ENCODE measurements around the gene MAGI2.

MAGI2 gene

DNA sequence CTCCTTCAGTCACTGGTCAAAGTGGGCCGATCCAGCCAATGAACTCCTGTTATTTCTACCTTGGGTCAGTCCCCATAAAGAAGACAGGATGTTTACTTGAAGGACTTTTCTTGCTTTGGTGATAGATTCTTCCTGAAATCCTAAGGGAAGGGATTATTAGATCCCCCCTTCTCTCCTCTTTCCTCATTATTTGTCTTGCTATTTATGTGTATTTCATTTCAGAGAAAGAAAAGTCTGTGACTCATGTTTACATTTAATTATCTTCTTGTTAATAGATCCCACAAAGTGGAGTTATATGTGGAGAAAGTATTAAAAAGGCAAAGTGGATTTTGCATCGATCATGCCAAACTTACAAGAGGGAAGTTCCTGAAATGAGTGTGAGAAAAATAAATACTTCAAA is 1313.4 kb downstream of the MAGI2 start:
- DNase-seq (ENCODE audit: low read depth) = no peak

DNA sequence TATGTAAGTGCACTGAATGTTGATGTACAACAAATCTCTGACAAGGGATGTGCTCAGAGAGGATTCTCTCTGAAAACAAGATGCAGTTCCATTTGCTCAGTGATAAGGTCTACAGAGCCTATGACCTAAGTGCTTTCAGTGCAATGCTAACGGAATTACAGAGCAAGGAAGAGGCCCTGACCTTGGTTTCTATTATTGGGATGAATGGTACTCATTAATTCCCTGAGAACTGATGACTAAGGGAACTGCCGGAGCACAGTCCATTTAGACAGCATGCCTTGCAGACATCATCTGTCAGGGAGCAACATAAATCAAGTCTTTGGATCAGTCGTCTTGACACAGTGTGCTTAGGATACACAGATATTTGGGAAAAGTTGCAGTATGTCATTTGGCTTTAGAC is 1314.1 kb downstream of the MAGI2 start:
- no peak for DNase-seq (ENCODE audit: low read depth)

DNA sequence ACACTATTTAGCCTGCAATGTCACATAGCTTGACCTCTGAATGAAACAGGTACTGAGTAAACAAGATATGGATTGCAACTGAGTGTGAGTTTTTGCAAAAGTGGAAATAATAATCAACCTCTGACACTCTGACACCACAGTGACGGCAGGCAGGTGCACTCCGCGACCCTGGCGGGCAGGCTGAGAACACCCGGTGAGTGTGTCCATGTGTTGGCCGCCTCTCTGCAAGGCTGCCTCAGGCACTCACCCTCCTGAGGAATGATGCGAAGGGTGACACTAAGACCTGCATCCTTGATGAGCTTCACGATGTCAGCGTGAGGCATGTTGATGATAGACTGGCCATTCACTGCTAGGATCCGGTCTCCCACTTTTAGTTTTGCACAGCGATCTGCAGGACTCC is 1318.7 kb downstream of the MAGI2 start:
- DNase-seq (ENCODE audit: low read depth) = no peak

DNA sequence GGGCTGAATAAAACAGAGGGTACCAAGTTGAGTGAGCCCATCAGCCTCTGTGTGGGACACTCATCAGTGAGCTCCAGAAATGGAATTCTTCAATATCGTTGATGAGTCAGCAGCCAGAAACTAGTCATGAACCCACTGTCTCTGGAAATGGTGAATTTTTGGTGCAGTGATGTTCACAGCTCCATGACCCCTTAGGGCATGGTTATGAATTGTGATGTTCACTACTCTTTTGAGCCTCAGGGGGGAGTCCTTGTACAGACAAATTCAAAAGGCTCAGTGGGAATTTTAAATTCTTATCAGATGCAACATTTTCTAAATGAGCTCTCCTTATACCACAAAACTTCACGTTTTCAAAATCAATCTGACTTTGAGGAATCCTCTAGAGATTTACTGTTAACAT is 1319.2 kb downstream of the MAGI2 start:
- no peak for DNase-seq (ENCODE audit: low read depth)

DNA sequence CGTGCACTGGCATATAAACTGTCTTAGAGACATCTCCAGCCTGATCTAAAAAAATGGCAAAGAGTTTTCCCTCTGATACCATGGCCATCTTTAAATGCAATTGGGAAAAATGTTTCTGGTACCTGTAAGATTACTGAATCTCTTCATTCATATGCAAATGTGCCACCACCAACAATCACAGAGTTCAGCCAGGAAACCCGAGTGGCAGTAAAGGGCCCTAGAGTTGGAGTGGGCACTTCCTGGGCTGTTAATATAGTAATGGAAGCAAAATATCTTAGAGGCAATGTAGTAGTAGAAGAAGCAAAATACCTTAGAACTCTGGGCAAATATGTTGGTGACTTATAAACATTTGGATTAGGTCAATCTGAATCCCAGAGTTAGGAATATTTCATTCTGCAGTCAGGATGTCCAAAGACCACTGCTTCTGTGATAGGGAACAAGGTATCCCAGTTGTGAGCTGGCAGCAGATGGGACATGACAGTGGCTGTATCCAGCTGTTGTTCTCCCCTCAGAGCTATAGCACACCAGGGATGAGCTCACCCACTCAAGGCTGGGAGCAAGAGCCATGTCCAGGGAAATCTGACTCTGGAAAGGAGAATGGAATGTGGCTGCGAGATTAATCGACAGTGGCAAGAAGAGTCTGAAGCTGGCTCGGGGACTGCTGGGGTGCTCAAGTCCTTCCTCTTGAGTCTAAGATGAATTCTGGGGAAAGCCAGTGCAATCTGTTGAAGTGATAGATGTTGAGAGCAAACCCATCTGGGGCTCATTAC is 1322.8 kb downstream of the MAGI2 start:
- no peak for DNase-seq (ENCODE audit: low read depth)

DNA sequence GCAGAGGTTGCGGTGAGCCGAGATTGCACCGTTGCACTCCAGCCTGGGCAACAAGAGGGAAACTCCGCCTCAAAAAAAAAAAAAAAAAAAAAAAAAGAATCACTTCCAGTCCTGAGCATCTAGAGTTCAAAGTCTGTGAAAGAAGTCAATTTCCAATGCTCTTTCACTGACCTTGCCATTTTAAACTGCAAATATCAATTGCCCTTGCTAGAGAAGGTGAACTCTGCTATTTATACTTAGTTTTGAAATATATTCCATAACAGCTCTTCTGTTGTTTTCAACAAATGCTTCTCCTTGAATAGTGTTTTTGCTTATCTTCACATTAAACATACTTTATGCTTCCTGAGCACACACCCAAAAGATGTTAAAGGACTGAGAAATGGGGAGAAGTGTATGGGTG is 1323.6 kb downstream of the MAGI2 start:
- DNase-seq (ENCODE audit: low read depth) = no peak

DNA sequence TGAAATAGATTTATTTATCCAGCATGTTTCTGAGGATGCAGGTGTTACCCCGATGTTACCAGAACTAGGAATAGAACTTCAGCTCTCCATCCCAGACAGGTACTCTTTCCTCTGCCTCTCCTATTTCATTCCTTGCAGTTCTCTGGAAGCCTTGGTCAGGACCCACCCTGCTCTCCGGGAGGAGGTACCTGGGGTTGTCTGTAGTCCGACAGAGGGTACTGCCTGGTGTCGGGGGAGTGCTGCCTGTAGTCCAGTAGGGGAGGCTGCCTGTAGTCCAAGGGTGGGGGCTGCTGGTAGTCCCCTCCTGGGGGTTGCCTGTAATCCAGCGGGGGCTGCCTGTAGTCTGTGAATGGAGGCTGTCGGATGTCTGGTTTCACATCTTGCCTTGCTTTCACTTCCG is 1326.5 kb downstream of the MAGI2 start:
- no peak for DNase-seq (ENCODE audit: low read depth)

DNA sequence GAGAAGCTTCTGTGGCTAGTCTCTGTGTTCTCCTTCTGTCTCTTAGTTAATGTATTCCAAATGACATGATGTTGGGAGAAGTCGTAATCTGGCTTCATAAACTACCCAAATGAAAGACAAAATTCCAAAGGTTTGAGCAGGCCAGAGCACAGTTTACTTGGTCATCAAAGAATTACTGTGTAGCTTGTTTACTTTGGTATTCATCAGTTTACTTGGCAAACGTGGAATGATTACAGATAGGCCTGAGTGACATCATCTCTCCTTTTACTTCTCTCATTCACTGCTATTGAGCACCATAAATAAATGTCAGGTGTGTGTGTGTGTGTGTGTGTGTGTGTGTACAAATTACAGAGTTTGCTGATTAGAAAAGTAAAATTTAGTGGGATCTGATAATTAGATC is 1327.6 kb downstream of the MAGI2 start:
- no peak for DNase-seq (ENCODE audit: low read depth)

DNA sequence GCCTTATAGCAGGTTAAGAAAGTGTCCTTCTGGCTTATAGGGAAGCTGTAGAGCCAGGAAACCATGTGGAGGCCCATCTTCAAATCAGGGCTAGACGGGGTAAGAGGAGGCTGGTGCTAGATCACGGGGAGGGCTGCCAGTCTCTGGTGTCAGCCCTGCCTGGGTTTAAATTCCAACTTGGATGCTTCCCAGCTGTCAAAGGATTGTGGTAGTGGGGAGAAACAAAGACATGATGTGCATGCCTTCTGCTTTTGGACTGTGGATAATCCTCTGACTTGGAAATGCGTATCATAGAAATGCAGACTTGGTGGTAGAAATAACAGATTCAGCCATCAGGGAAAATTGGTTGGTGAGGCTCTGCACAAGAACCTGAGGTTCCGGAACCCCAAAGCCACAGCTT is 1329.3 kb downstream of the MAGI2 start:
- DNase-seq (ENCODE audit: low read depth) = no peak

DNA sequence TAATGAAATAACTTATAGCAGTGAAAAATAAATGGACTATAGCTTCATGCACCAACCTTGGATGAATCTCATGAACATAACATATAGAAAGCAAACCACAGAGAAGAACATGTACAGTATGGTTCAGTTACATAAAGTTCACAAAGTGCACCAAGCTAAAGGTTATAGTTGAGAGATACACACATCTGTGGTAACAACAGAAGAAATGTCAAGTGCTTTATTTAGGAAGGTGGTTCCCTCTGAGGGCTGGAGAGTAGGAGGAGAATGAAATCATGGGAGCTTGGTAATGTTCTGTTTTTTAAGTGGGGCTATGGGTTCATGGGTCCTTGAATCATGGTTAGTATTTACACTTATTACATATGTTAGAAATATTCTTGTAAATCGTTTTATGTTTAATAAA is 1331.6 kb downstream of the MAGI2 start:
- no peak for DNase-seq (ENCODE audit: low read depth)

DNA sequence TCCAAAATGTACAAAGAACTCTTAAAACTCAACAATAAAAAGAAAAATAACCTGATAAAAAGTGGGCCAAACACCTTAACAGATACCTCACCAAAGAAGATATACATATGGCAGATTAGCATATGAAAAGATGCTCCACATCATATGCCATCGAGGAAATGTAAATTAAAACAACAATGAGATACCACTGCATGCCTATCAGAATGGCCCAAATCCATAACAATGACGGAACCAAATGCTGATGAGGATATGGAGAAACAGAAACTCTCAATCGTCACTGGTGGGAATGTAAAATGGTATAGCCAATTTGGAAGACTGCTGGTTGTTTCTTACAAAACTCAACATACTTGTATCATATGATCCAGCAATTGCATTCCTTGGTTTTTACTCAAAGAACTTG is 1335.0 kb downstream of the MAGI2 start:
- no peak for DNase-seq (ENCODE audit: low read depth)

DNA sequence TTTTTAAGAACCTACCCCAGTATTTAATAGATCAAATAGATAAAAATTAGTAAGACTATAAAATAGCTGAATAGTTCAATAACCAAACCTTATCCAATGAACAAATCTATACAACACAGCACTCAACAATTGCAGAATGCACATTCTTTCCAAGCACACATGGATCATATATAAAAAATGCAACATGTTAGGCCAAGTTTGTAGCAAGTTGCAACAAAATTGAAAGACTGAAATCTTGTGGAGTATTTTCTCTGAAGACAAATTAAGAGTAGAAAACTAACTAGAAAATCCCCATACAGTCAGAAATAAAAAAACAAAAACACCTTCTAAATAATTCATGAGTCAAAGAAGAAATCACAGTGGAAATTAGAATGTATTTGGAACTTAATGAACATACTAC is 1337.6 kb downstream of the MAGI2 start:
- no peak for DNase-seq (ENCODE audit: low read depth)

DNA sequence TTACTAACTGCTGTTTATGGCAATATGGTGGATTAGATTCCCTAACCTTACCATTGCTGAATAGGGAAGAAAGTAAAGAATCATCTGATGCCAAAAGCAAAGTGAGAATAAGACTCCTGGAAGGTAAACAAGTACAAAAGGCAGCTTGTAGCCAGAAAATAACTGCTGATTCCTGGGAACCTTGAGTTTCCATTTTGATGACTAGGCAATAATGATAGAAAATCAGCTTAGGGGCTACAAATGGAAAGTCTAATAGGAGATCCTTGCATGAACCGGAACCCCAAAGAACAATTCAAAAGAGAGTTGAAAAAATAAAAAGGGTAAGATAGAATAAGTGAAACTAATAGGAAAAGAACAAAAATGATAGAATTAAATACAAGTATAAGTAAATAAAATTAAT is 1338.5 kb downstream of the MAGI2 start:
- DNase-seq (ENCODE audit: low read depth) = no peak

DNA sequence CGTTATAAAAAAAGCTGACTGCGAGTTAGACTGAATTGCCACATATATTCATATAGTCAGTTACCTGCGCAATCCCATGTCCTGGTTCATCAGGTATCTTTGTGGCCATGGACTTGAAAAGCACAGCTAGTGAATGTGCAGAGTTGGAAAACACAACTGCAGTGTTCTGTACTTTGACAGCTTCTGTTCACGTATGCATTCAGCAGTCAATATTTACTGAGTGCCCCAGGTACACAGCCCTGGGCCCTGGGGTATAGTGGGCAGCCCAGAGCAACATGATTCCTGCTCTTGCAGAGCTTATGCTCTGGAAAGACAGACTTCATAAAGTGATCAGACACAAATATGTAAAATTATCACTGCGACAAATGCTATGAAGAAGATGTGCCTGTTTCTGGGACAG is 1341.0 kb downstream of the MAGI2 start:
- DNase-seq (ENCODE audit: low read depth) = no peak

DNA sequence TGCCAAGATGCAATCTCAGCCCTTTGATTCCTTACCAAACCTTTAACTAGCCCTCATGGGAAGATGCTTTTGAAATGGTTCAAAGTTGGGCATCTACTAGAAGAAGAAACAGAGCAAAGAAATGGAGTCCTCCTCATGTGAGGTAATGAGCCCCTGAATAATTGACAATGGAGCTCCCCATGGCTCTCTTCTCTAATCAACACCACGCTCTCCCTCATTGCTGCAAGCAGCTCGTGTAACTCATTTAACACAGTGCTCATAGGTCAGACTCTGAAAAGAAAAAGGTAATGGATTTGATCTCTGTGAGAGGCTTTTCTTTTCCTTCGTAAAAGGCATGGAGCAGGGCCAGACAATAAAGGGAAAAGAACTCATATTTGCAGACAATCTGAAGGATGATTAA is 1342.1 kb downstream of the MAGI2 start:
- DNase-seq (ENCODE audit: low read depth) = no peak

DNA sequence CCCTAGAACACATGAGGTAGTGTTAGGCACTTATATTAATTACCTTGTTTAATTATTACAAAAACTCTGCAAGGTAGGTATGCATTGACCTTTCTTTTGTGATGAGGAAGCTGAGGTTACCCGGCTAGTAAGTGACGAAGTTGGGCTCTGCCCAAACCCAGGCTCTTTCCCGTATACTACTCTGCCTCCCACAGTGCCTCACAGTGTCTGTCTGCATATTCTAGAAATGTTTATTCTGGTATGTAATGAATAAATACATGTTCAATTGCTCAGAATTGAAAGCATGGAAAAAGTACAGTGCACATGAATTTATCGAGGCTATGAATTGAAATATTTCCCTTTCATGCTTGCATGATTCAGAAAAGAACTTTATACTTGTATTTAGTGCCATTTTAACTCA is 1350.0 kb downstream of the MAGI2 start:
- no peak for DNase-seq (ENCODE audit: low read depth)

DNA sequence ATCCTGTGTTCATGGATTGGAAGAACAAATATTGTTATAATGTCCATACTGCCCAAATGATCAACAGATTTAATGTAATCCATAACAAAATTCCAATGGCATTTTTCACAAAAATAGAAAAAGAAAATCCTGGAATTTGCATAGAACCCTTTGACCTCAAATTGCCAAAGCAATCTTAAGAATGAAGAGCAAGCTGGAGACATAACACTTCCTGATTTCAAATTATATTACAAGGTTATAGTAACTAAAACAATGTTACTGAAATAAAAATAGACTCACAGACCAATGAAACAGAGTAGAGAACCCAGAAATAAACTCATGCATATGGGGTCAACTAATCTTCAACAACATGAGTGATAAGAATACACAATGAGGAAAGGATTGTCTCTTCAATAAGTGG is 1352.4 kb downstream of the MAGI2 start:
- no peak for DNase-seq (ENCODE audit: low read depth)

DNA sequence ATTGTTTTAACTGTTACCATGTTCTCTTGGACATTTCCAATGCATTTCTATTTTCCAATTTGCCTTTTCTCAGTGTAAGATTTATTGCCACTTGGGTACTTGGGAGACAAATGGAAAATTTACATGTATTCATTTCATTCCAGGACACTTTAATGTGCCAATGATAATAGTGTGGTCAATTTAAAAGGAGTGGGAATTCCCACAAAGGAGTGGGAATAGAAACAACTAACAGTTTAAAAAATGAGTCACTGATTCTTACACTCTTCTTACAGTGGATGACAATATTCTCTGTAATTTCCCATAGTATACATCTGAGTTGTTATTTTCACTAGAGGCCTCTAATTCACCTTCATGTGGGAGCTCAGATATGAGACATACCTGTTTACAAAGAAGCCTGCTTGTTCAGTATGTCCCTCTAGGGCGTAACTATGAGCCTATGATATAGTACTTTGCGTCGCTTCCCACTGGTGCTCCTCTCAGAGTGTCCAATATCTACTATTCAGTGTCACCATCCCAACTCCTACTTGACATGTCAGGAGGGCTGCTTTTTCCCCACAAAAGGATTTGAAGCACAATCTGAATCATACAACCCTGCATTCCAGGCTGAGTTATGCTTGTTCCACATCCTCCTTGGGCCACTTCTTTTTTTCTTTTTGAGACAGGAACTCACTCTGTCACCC is 1353.6 kb downstream of the MAGI2 start:
- DNase-seq (ENCODE audit: low read depth) = no peak

DNA sequence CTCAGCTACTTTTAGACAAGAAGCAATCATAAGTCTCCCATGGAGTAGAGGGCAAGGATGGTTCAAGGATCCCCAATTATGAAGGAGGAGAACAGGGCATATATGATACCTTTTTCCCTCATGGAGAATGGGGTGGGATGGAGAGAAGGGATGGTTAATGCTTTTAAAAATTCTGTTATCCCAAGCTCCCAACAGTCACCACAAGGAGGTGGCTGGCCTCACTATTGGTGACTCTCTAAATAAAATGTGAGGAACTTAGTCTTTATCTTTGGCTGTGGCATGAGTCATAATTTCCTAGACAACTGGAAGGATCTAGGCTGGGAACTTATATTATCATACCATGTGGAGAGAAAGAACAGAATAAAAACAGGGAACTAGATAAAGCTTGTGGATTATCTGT is 1357.9 kb downstream of the MAGI2 start:
- DNase-seq (ENCODE audit: low read depth) = no peak

DNA sequence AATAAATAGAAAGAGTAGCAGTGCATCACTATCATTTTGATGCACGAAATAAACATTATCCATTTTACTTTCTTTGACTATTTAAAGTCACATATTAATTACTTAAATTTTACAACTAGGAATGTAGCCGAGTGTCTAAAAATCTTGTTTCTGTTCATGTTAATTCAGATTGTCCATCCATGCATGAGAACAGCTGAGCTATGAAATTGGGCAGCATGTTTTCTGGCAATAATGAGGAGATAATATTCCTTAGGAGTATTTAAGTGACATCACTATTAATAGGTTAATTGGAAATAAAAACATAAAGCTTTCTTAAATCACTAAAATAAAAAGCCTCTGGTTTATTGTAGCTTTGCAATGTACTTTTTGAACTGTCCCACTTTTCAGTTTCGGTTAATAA is 1361.1 kb downstream of the MAGI2 start:
- no peak for DNase-seq (ENCODE audit: low read depth)

DNA sequence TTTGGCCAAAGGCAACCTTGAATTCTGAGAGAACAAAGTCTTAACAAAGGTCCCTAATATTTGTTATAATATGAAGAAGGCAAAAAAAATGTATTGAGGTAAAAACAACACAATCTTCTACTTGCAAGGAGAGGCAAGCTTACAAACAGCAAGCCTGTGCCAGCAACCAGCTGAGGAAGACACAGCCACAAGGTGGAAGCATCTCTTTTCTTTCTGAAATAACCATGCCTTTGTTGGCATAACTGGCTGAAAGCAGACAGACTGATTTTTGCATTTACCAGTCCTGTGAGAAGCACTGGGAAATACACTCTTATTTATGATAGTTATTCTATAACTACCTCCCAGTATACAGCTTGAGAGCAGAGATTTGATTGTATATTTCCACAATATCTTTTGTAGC is 1362.9 kb downstream of the MAGI2 start:
- no peak for DNase-seq (ENCODE audit: low read depth)

DNA sequence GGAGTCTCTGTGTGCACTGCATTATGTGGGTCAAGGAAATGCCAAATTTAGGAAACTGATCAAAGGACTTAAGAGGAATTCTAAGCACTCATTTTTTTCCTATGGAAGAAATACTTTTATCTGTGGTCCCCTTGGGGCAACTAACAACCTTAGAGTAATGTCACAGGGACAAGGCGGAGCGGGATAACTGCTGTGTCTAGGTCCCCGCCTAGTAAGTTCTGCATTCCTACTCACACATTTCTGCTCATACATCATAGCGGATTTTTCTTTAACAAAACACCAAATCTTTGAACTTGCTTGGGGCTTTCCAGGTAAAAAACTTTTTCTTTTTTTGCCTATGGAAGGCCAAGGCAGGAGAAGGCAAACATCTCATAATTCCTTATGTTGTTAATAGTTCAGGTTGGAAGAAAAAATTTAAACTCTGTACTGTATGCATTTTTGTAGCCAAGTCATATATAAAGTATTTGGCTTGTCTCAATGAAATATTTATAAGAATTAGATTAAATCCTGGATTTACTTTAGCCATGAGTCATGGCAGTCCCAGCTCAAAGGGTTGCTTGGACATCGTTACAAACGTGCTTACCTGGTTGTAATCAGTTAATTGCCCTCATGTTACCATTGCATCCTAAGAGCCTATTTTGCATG is 1369.9 kb downstream of the MAGI2 start:
- no peak for DNase-seq (ENCODE audit: low read depth)

DNA sequence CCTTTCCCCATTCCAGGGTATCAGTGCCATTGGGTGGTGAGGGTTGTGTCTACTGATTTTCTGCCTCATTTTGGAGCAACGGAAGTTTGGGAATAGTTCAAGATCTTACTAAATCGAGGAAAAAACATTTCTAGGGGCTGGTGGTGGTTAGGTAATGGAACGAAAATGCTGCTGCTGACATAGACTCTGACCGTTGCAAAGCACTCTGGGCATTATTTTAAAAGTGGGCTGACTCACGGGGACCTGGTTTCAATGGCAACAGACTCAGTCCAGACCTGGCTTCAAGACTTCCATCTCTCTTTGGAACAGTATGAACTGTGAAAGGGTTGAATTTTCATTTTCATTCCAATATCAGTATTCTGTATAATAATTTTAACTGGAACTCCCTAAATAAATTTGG is 1370.9 kb downstream of the MAGI2 start:
- no peak for DNase-seq (ENCODE audit: low read depth)

DNA sequence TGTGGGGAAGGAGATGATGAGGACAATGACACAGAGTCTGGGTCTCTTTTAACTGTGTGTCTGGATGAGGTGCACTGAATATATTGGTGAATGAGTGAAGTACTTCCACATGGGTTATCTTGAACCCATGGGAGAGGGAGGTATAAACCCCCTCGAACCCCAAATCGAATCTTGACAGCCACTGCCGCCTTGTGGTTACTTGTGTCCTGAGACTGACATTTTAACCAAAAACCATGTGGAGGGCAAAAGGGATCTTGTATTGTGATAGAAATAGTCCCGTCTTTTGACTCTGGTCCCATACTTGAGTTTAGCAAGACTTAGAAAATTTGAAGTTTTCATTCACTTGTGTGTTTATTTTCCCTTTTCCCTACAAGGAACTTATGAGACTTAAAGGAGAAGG is 1371.6 kb downstream of the MAGI2 start:
- no peak for DNase-seq (ENCODE audit: low read depth)
